SK-N-SH (cell line): ENCODE measurements around the gene RAPH1. TPM values are rescaled to one million over a fixed set of nuclear protein-coding genes. Genes with fewer than 3 reads are reported as not detected.
A peak's percentile ranks its signal among the peaks of the same experiment; 100 is the strongest.
"Not testable (repeated sequence)": the region's sequence is repeated elsewhere in the genome, so short reads cannot be mapped to it uniquely, and the experiment has no call there.

Source experiments
- CTCF ChIA-PET: fragments of 300-600, 350-600 bp; formaldehyde crosslinking; extraction: SDS; loops from one replicate; lab custom pipeline; 2021; lab: Yijun Ruan, JAX
- POLR2A ChIA-PET: fragments of 350-600 bp; sonication (Branson Sonifier 250); formaldehyde crosslinking; extraction: SDS; loops from one replicate; lab custom pipeline; 2020; ENCODE audit warnings: antibody characterized with exemption, inconsistent platforms; lab: Yijun Ruan, JAX
- DNase-seq: peaks from one replicate; pipeline ENCODE4 v3.0.0; 2012
- H2AFZ ChIP-seq: fragments of 200-600 bp; sonication (generic); 2 replicates; pipeline ENCODE4 v1.8.1; 2016; ENCODE audit warnings: antibody characterized with exemption, mild to moderate bottlenecking, low read depth
- H3F3A ChIP-seq: fragments of 200-600 bp; sonication (generic); replicated peaks from 2 replicates; pipeline ENCODE3; 2016; ENCODE audit warnings: antibody characterized with exemption, mild to moderate bottlenecking; ENCODE audit not compliant: insufficient read depth
- H3K27ac ChIP-seq, 2 experiments: fragments of 200-500 bp in 1 of 2; fragments of 200-600 bp in 1 of 2; sonication (Bioruptor generic) in 1 of 2; sonication (generic), shearing (Covaris generic) in 1 of 2; 2 replicates each; pipeline versions ENCODE4 v1.5.1 to v1.6.1; 2014 to 2016; ENCODE audit warnings: low read depth in 2 of 2, inconsistent platforms in 1 of 2, low read length in 1 of 2, mild to moderate bottlenecking in 1 of 2, mixed read lengths in 1 of 2
- H3K27me3 ChIP-seq: fragments of 200-600 bp; sonication (generic), shearing (Covaris generic); 2 replicates; pipeline ENCODE4 v1.6.1; 2016; ENCODE audit warnings: mixed run types; ENCODE audit not compliant: insufficient read depth
- H3K36me3 ChIP-seq, 2 experiments: fragments of 200-500 bp in 1 of 2; fragments of 200-600 bp in 1 of 2; sonication (Bioruptor generic) in 1 of 2; sonication (generic) in 1 of 2; replicated peaks in 1 of 2; 2 replicates each; pipeline versions ENCODE3 to v1.5.1; 2014 to 2016; ENCODE audit warnings: low read length in 1 of 2, mild to moderate bottlenecking in 1 of 2; ENCODE audit not compliant: insufficient read depth in 2 of 2, control insufficient read depth in 1 of 2
- H3K4me1 ChIP-seq, 2 experiments: fragments of 200-500 bp in 1 of 2; fragments of 200-600 bp in 1 of 2; sonication (Bioruptor generic) in 1 of 2; sonication (generic), shearing (Covaris generic) in 1 of 2; 2 replicates each; pipeline versions ENCODE4 v1.5.1 to v1.6.1; 2014 to 2016; ENCODE audit warnings: low read depth in 1 of 2, low read length in 1 of 2, mixed run types in 1 of 2; ENCODE audit not compliant: insufficient read depth in 2 of 2, control insufficient read depth in 1 of 2
- H3K4me2 ChIP-seq: fragments of 200-600 bp; sonication (generic), shearing (Covaris generic); 2 replicates; pipeline ENCODE4 v1.6.1; 2017; ENCODE audit warnings: mixed run types
- H3K4me3 ChIP-seq, 2 experiments: fragments of 200-500 bp in 1 of 2; fragments of 200-600 bp in 1 of 2; sonication (Bioruptor generic) in 1 of 2; sonication (generic), shearing (Covaris generic) in 1 of 2; 2 replicates each; pipeline versions ENCODE4 v1.5.1 to v1.8.1; 2014 to 2016; ENCODE audit warnings: low read depth in 2 of 2, inconsistent platforms in 1 of 2, low read length in 1 of 2, mild to moderate bottlenecking in 1 of 2, mixed read lengths in 1 of 2, moderate library complexity in 1 of 2
- H3K79me2 ChIP-seq: fragments of 200-600 bp; sonication (generic); 2 replicates; pipeline ENCODE4 v1.8.1; 2017; ENCODE audit warnings: mild to moderate bottlenecking; ENCODE audit not compliant: insufficient read depth
- H3K9ac ChIP-seq: fragments of 200-600 bp; sonication (generic); 2 replicates; pipeline ENCODE4 v1.6.1; 2017; ENCODE audit warnings: mixed run types
- H3K9me2 ChIP-seq: fragments of 200-600 bp; sonication (generic); 2 replicates; pipeline ENCODE4 v1.6.1; 2017; ENCODE audit warnings: mixed run types
- H3K9me3 ChIP-seq: fragments of 200-600 bp; sonication (generic); 2 replicates; pipeline ENCODE4 v1.6.1; 2017; ENCODE audit warnings: mixed run types, mild to moderate bottlenecking, moderate library complexity
- H4K20me1 ChIP-seq: fragments of 200-600 bp; sonication (generic); 2 replicates; pipeline ENCODE4 v1.6.1; 2017; ENCODE audit warnings: mild to moderate bottlenecking, mixed run types; ENCODE audit not compliant: insufficient read depth
- JUND ChIP-seq: IDR thresholded peaks from 2 replicates; pipeline ENCODE4 v1.4.0; 2012
- POLR2AphosphoS5 ChIP-seq: IDR thresholded peaks from 2 replicates; pipeline ENCODE4 v1.6.1; 2012; ENCODE audit warnings: low read depth, low read length
- REST ChIP-seq: IDR thresholded peaks from 2 replicates; pipeline ENCODE4 v1.6.1; 2012; ENCODE audit warnings: mild to moderate bottlenecking, low read depth, low read length, moderate library complexity
- SMC3 ChIP-seq: IDR thresholded peaks from 2 replicates; pipeline ENCODE4 v1.6.1; 2012; ENCODE audit warnings: low read depth, low read length, improper control_type of control experiment
- TCF12 ChIP-seq: IDR thresholded peaks from 2 replicates; pipeline ENCODE4 v1.4.0; 2012
- USF2 ChIP-seq: fragments of 150-350 bp; IDR thresholded peaks from 2 replicates; pipeline ENCODE4 v1.6.1; 2017; ENCODE audit warnings: antibody characterized with exemption, low read length, low read depth, borderline replicate concordance
- WGBS: methylation state at CpG from one replicate; pipeline ENCODE4 v1.1.6; 2017; ENCODE audit warnings: low lambda C conversion rate; 5-methylcytosine and 5-hydroxymethylcytosine counted together
- polyA plus RNA-seq, 3 experiments: library from polyadenylated mRNA; depleted of rRNA; stranded (reverse); fragments of >200 nt; gene quantifications; 2 replicates each; pipeline ENCODE4 v1.2.3, GENCODE V29; 2012

Gene RAPH1
- polyA plus RNA-seq, 1 of the 3 experiments (the other 2 are of a cell fraction) = 6.7 TPM

- TF ChIP-seq REST (no peak), POLR2AphosphoS5 (no peak), USF2 (no peak), JUND (no peak), SMC3 (no peak)
Measured at GRCh38 chr2:203527719-203528118, 7.4 kb downstream of the RAPH1 start (continued).

- H3K4me1 ChIP-seq, H3K27ac ChIP-seq, H3K9me2 ChIP-seq, POLR2A ChIA-PET, H3K36me3 ChIP-seq, H3K9me3 ChIP-seq, DNase-seq, H3F3A ChIP-seq, H3K4me3 ChIP-seq, H3K9ac ChIP-seq, H3K27me3 ChIP-seq, H2AFZ ChIP-seq, H3K4me2 ChIP-seq: not testable (repeated sequence)
- Histone ChIP-seq H3K79me2 (peaks cover 98% of the 10 kb centered on the region), H4K20me1 (peaks cover 55% of the 10 kb centered on the region)
- 93% methylated on average over 9 of the region's 9 CpGs for WGBS
- CTCF ChIA-PET = interaction anchor here (0.6 kb wide), 1 partner anchor 10 kb away, joined by 4 read pairs; no protein-coding TSS in a partner anchor
Measured at GRCh38 chr2:203513268-203513667, 21.8 kb downstream of the RAPH1 start.

- H3K9me2 ChIP-seq = no peaks in the 10 kb centered on the region
- H3K79me2 ChIP-seq = peaks cover 95% of the 10 kb centered on the region
- no peak overlapping the region for H3K4me2 ChIP-seq
- peaks cover 47% of the 10 kb centered on the region for H4K20me1 ChIP-seq
- ChIA-PET POLR2A (no interaction called here), CTCF (interaction anchor here (1.0 kb wide), 1 partner anchor 8 kb away, joined by 5 read pairs; no protein-coding TSS in a partner anchor)
- H3K4me3 ChIP-seq = no peak overlapping the region
- H3K36me3 ChIP-seq = peaks cover 0 to 4% of the 10 kb centered on the region in 2 experiments
- peaks cover 1% of the 10 kb centered on the region for H3F3A ChIP-seq
- WGBS = 34% methylated on average over 1 of the region's 1 CpG
- DNase-seq = peak; percentile 16
- no peaks in the 10 kb centered on the region for H3K27me3 ChIP-seq
- no peak overlapping the region for H3K9ac ChIP-seq
- H3K27ac ChIP-seq = no peak overlapping the region
- H3K4me1 ChIP-seq = no peaks in the 10 kb centered on the region; a peak in 2 of 4 replicates
- no peaks in the 10 kb centered on the region for H3K9me3 ChIP-seq
- no peak for TF ChIP-seq SMC3
- peak; percentile 48 for TF ChIP-seq TCF12
- H2AFZ ChIP-seq = no peak overlapping the region
Measured at GRCh38 chr2:203510941-203511305, 24.2 kb downstream of the RAPH1 start.
